ENCODE measurements around the gene ZNF692. TPM values are rescaled to one million over a fixed set of nuclear protein-coding genes. Genes with fewer than 3 reads are reported as not detected.
"Not testable (repeated sequence)": the region's sequence is repeated elsewhere in the genome, so short reads cannot be mapped to it uniquely, and the experiment has no call there.

Gene ZNF692
- polyA plus RNA-seq, 6 donors from 2014 or later = 3.1 to 16.1 (median 8.4) TPM

GRCh38 chr1:248890549-248891498 is 31.9 kb upstream of the ZNF692 start:
- Mint-ChIP-seq H3K4me1 (peaks cover 3 to 15% (median 5%) of the 10 kb centered on the region in 3 donors), H3K4me3 (no peak overlapping the region), H3K9me3 (no peaks in the 10 kb centered on the region), H3K27me3 (peaks cover 12 to 24% (median 23%) of the 10 kb centered on the region in 3 donors), H3K36me3 (no peaks in the 10 kb centered on the region), H3K27ac (no peak overlapping the region)
- DNase-seq (no peak), ATAC-seq (ENCODE audit: low read depth in 2 of 2) (no peak)

- not testable (repeated sequence) for DNase-seq; H3K36me3 Mint-ChIP-seq; ATAC-seq (ENCODE audit: low read depth in 2 of 2); H3K9me3 Mint-ChIP-seq; H3K4me3 Mint-ChIP-seq; H3K27ac Mint-ChIP-seq
- Mint-ChIP-seq H3K27me3 (peaks cover 12 to 23% (median 23%) of the 10 kb centered on the region in 3 donors), H3K4me1 (peaks cover 8 to 20% (median 14%) of the 10 kb centered on the region in 3 donors)
Measured at GRCh38 chr1:248889914-248890243, 31.0 kb upstream of the ZNF692 start.

DNA sequence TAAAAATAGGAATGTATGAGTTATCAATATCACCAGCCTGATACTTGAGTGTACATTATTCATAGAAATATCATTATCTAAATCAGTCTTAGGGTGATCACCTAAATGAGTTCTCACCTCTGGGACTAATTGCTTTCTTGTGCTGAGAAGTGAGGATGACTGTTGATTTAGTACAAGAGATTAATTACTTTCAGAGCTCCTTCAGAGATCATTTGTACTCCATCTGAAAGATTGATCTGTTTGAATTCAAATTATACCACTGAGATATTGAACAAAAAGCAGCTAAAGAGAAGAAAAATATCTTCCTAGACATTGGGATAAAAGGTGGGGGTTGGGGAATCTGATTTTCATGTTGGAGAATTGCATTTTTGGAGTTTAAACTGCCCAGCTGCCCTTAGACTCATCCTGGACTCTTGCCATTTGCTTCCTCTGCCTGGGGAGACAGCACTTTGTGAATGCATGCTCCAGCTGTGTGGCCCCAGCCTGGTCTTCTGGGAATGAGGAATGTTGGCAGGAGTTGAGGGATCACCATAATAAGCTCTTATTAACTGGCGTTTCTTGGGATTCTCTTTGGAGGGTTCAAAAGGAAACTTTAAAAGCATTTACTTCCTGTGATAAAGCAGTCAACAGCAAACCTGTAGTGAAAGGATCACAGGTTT is 27.5 kb upstream of the ZNF692 start:
- H3K36me3 Mint-ChIP-seq = no peaks in the 10 kb centered on the region
- DNase-seq = no peak
- no peak for ATAC-seq (ENCODE audit: low read depth in 2 of 2)
- peaks cover 8 to 20% (median 15%) of the 10 kb centered on the region in 3 donors for H3K4me1 Mint-ChIP-seq
- H3K9me3 Mint-ChIP-seq = no peaks in the 10 kb centered on the region
- H3K27me3 Mint-ChIP-seq = peaks cover 10 to 12% (median 10%) of the 10 kb centered on the region in 3 donors
- H3K4me3 Mint-ChIP-seq = no peak overlapping the region
- H3K27ac Mint-ChIP-seq = no peak overlapping the region

DNA sequence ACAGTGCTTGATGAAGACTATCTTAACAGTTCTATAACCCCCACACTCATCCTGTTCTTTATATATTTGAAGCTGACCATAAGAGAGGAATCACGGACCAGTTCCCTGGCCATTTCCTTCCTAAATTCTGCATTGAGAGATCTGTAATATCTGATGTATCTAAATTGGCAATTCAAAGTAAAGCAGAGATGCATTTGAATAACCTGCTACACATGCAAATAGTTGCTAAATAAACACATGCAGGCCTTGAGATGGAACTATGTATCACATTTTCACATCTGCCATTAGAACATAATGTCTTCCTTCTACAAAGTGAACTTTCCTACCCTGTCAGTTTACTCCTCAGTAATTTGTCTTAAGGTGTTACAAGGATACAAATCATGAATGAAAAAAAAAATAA is 26.8 kb upstream of the ZNF692 start:
- Mint-ChIP-seq H3K36me3 (no peaks in the 10 kb centered on the region), H3K27ac (peak overlapping the region in 1 of 6 donors; percentile 17), H3K4me1 (peaks cover 8 to 17% (median 15%) of the 10 kb centered on the region in 3 donors), H3K4me3 (peak overlapping the region in 2 of 8 donors; percentile 4 to 30), H3K27me3 (peaks cover 5 to 6% (median 6%) of the 10 kb centered on the region in 3 donors), H3K9me3 (no peaks in the 10 kb centered on the region)
- DNase-seq (no peak), ATAC-seq (ENCODE audit: low read depth in 2 of 2) (no peak)

GRCh38 chr1:248884632-248885295 is 25.9 kb upstream of the ZNF692 start:
- Mint-ChIP-seq H3K27ac (peak overlapping the region in 2 of 6 donors; percentile 21 to 52), H3K4me1 (peaks cover 8 to 15% (median 12%) of the 10 kb centered on the region in 3 donors), H3K9me3 (no peaks in the 10 kb centered on the region), H3K4me3 (no peak overlapping the region), H3K36me3 (no peaks in the 10 kb centered on the region), H3K27me3 (no peaks in the 10 kb centered on the region)
- DNase-seq = no peak
- ATAC-seq (ENCODE audit: low read depth in 2 of 2) = no peak

DNA sequence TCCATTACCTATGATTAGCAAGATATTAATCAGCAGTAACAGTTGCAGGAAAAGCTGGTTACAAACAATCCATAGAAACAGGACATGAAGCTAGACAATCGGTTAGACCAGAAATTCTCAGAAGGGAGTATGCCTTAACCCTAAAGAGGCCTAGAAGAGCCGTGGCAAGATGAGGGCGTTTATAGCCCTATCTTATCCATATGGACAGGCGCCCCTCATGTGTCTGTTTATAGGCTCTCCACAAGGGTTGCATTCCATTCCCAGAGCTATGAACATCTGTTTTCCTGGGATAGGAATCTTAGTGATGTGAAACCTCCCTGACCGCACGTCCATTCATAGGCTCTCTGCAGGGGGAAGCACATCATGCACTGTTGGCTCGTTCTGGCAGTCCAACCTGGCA is 23.5 kb upstream of the ZNF692 start:
- not testable (repeated sequence) for ATAC-seq (ENCODE audit: low read depth in 2 of 2); H3K36me3 Mint-ChIP-seq; DNase-seq; H3K4me3 Mint-ChIP-seq; H3K27me3 Mint-ChIP-seq; H3K27ac Mint-ChIP-seq; H3K9me3 Mint-ChIP-seq
- H3K4me1 Mint-ChIP-seq = peaks cover 8 to 15% (median 12%) of the 10 kb centered on the region in 3 donors

DNA sequence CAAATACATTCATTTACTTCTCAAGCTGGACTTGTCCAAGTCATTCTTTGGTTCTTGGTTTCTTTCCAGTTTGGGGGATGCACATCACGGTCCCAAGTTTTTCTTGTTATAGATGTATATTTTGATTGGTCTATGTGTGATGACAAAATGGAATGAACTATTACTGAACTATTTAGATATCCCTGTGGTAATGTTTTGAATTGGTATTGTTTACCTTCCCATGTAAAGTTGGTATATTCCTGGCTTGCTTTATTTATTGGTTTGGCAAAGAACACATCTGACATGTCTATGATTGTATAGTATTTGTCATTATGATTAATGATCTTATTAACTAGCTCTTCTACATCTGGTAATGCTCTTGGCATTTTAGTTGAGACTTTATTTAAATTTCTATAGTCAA is 22.4 kb upstream of the ZNF692 start:
- ATAC-seq (ENCODE audit: low read depth in 2 of 2) (no peak), DNase-seq (no peak)
- H3K27ac Mint-ChIP-seq = no peak overlapping the region
- no peaks in the 10 kb centered on the region for H3K36me3 Mint-ChIP-seq
- peaks cover 8 to 15% (median 9%) of the 10 kb centered on the region in 3 donors for H3K4me1 Mint-ChIP-seq
- no peak overlapping the region for H3K4me3 Mint-ChIP-seq
- H3K9me3 Mint-ChIP-seq = no peaks in the 10 kb centered on the region
- H3K27me3 Mint-ChIP-seq = no peaks in the 10 kb centered on the region

DNA sequence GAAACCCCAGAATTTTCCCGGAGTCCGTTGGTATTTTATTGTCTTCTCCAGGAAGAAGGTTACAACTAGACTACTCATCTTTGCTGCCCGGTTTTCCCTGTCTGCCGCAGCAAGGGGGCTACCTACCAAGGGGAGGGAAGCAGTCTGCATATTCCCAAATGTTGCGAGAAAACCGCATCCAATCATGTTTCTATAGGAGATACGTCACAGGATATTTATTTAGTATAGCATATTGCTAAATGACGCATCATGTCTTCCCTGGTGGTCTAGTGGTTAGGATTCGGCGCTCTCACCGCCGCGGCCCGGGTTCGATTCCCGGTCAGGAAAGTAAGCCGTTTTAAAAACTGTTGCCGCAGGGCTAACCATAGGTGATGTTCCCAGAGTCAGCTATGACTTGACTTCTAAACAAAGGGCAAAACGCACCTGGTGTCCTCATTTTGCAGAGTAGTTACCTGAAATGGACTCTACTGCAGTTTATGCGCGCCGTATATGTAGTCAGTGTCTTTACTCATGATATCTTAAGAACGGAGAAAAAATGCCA is 15.2 kb upstream of the ZNF692 start:
- H3K27me3 Mint-ChIP-seq = no peaks in the 10 kb centered on the region
- peak; percentile 86 for DNase-seq
- peak overlapping the region; percentile 97 to 100 (median 99) for H3K27ac Mint-ChIP-seq

GRCh38 chr1:248873409-248873992 is 14.6 kb upstream of the ZNF692 start:
- Mint-ChIP-seq H3K36me3 (peaks cover 0 to 10% of the 10 kb centered on the region in 2 donors), H3K9me3 (peaks cover 0 to 10% (median 0%) of the 10 kb centered on the region in 7 donors), H3K4me1 (peaks cover 18 to 32% (median 20%) of the 10 kb centered on the region in 3 donors), H3K27ac (peak overlapping the region; percentile 97 to 100 (median 99)), H3K27me3 (no peaks in the 10 kb centered on the region), H3K4me3 (peak overlapping the region; percentile 89 to 99 (median 98))
- DNase-seq (peak; percentile 87), ATAC-seq (ENCODE audit: low read depth in 2 of 2) (peak; percentile 79 to 83)

More for the DNA sequence above, 15.2 kb upstream of the ZNF692 start:
- peaks cover 0 to 10% (median 0%) of the 10 kb centered on the region in 7 donors for H3K9me3 Mint-ChIP-seq
- peaks cover 18 to 32% (median 20%) of the 10 kb centered on the region in 3 donors for H3K4me1 Mint-ChIP-seq
- H3K4me3 Mint-ChIP-seq = peak overlapping the region; percentile 89 to 99 (median 98)
- peaks cover 0 to 10% of the 10 kb centered on the region in 2 donors for H3K36me3 Mint-ChIP-seq
- peak; percentile 45 to 69 for ATAC-seq (ENCODE audit: low read depth in 2 of 2)

DNA sequence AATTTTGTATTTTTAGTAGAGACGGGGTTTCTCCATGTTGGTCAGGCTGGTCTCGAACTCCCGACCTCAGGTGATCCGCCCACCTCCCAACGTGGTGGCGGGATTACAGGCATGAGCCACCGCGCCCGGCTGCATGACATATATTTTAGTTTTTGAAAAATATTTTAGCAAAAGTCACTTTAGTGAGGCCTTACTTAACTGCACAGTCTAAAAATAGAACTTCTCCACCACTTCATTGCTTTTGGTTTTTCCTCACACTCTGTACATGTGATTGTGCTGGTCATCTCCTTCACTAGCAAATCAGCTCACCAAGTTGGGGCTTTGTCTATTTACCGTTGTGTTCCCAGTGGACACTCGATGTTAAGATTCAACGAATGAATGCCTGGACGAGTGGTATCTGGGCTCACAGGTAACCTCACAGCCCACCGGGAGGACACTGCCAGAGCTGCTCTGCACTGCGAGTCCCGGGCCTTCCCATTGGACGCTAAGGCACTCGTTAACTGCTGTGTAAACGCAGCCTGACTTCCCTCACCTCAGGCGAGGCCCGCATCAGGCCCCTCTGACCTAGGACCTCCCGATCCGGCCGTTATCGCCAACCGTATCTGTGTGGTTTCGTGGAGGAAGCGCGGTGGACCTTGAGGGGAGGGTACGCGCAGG is 14.0 kb upstream of the ZNF692 start:
- no peaks in the 10 kb centered on the region for H3K27me3 Mint-ChIP-seq
- H3K4me3 Mint-ChIP-seq = peak overlapping the region; percentile 89 to 99 (median 98)
- peaks cover 0 to 10% of the 10 kb centered on the region in 2 donors for H3K36me3 Mint-ChIP-seq
- H3K4me1 Mint-ChIP-seq = peaks cover 18 to 32% (median 20%) of the 10 kb centered on the region in 3 donors
- DNase-seq = peak; percentile 30
- peaks cover 0 to 10% (median 0%) of the 10 kb centered on the region in 7 donors for H3K9me3 Mint-ChIP-seq
- ATAC-seq (ENCODE audit: low read depth in 2 of 2) = peak; percentile 18 to 22
- peak overlapping the region; percentile 97 to 100 (median 99) for H3K27ac Mint-ChIP-seq

- ATAC-seq (ENCODE audit: low read depth in 2 of 2) = no peak
- Mint-ChIP-seq H3K36me3 (peaks cover 0 to 10% of the 10 kb centered on the region in 2 donors), H3K4me1 (peaks cover 18 to 32% (median 20%) of the 10 kb centered on the region in 3 donors), H3K4me3 (peak overlapping the region in 6 of 8 donors; percentile 13 to 83 (median 53)), H3K27me3 (no peaks in the 10 kb centered on the region), H3K27ac (peak overlapping the region in 3 of 6 donors; percentile 2 to 44 (median 44)), H3K9me3 (peaks cover 0 to 10% (median 0%) of the 10 kb centered on the region in 7 donors)
- DNase-seq = no peak
Measured at GRCh38 chr1:248871837-248872401, 13.0 kb upstream of the ZNF692 start.

All from naive B cell (primary cell).